Activated T-cell treated with anti-CD3 and anti-CD28 coated beads, Interleukin-2, amount 50 U/mL, for 72 hours (primary cell): ENCODE data around the gene SYNE1. TPM values are rescaled to one million over a fixed set of nuclear protein-coding genes. Genes with fewer than 3 reads are reported as not detected.
"Not testable (repeated sequence)": the region's sequence is repeated elsewhere in the genome, so short reads cannot be mapped to it uniquely, and the experiment has no call there.

ENCODE experiments used
- ATAC-seq, 2 donors: fragments of 150-1000 bp; cut with Tn5 transposase; replicated peaks in 1 of 2; 2 replicates each; pipeline ENCODE4 v1.10.0; 2021; ENCODE audit warnings: moderate library complexity in 2 of 2, mild to moderate bottlenecking in 1 of 2
- DNase-seq, 2 donors: peaks; one replicate each; pipeline ENCODE4 v3.0.0; 2021 to 2022; ENCODE audit warnings: mixed read lengths in 1 of 2
- H3K27ac Mint-ChIP-seq: one replicate; pipeline ENCODE4 v1.8.0; 2022; ENCODE audit warnings: mild to moderate bottlenecking, moderate library complexity, mixed read lengths
- H3K27me3 Mint-ChIP-seq: one replicate; pipeline ENCODE4 v1.8.0; 2022; ENCODE audit warnings: low read depth, mixed read lengths
- H3K36me3 Mint-ChIP-seq, 2 donors: one replicate each; pipeline ENCODE4 v1.8.0; 2022; ENCODE audit warnings: mixed read lengths in 2 of 2, mild to moderate bottlenecking in 1 of 2; ENCODE audit not compliant: insufficient read depth in 2 of 2
- H3K4me1 Mint-ChIP-seq: one replicate; pipeline ENCODE4 v1.8.0; 2022; ENCODE audit warnings: low read depth, mixed read lengths
- H3K4me3 Mint-ChIP-seq, 2 donors: one replicate each; pipeline ENCODE4 v1.8.0; 2022; ENCODE audit warnings: mild to moderate bottlenecking in 2 of 2, mixed read lengths in 2 of 2, moderate library complexity in 2 of 2
- H3K9me3 Mint-ChIP-seq, 2 donors: one replicate each; pipeline ENCODE4 v1.8.0; 2022; ENCODE audit warnings: mixed read lengths in 2 of 2
- total RNA-seq, 2 donors: library from RNA; stranded (reverse); gene quantifications; one replicate each; pipeline ENCODE4 v1.2.3, GENCODE V29; 2022

Gene SYNE1
- total RNA-seq, 2 donors from 2014 or later = 34.5 to 38.9 TPM

GRCh38 chr6:152353440-152353839 is 283.7 kb downstream of the SYNE1 start:
- no peak for ATAC-seq
- no peaks in the 10 kb centered on the region for H3K36me3 Mint-ChIP-seq

GRCh38 chr6:152351742-152352141 is 285.4 kb downstream of the SYNE1 start:
- H3K36me3 Mint-ChIP-seq = no peaks in the 10 kb centered on the region
- ATAC-seq (no peak), DNase-seq (no peak)
- H3K27ac Mint-ChIP-seq = no peak overlapping the region
- H3K4me1 Mint-ChIP-seq = no peaks in the 10 kb centered on the region
- H3K27me3 Mint-ChIP-seq = no peaks in the 10 kb centered on the region
- no peak overlapping the region for H3K4me3 Mint-ChIP-seq
- no peaks in the 10 kb centered on the region for H3K9me3 Mint-ChIP-seq

More at GRCh38 chr6:152353440-152353839, 283.7 kb downstream of the SYNE1 start:
- H3K9me3 Mint-ChIP-seq = no peaks in the 10 kb centered on the region
- no peak for DNase-seq
- no peak overlapping the region for H3K27ac Mint-ChIP-seq
- H3K4me1 Mint-ChIP-seq = no peaks in the 10 kb centered on the region
- no peak overlapping the region for H3K4me3 Mint-ChIP-seq
- no peaks in the 10 kb centered on the region for H3K27me3 Mint-ChIP-seq

- H3K36me3 Mint-ChIP-seq = no peaks in the 10 kb centered on the region
- H3K27ac Mint-ChIP-seq = no peak overlapping the region
- DNase-seq (no peak), ATAC-seq (no peak)
- H3K4me1 Mint-ChIP-seq = no peaks in the 10 kb centered on the region
- H3K9me3 Mint-ChIP-seq = no peaks in the 10 kb centered on the region
- H3K27me3 Mint-ChIP-seq = no peaks in the 10 kb centered on the region
- H3K4me3 Mint-ChIP-seq = no peak overlapping the region
Measured at GRCh38 chr6:152351110-152351509, 286.1 kb downstream of the SYNE1 start.

GRCh38 chr6:152348116-152348515 is 289.0 kb downstream of the SYNE1 start:
- no peaks in the 10 kb centered on the region for H3K36me3 Mint-ChIP-seq
- ATAC-seq = no peak

GRCh38 chr6:152343735-152344360 is 293.3 kb downstream of the SYNE1 start:
- DNase-seq = no peak
- no peaks in the 10 kb centered on the region for H3K9me3 Mint-ChIP-seq
- no peaks in the 10 kb centered on the region for H3K36me3 Mint-ChIP-seq

More at GRCh38 chr6:152348116-152348515, 289.0 kb downstream of the SYNE1 start:
- no peaks in the 10 kb centered on the region for H3K27me3 Mint-ChIP-seq
- H3K27ac Mint-ChIP-seq = no peak overlapping the region
- H3K9me3 Mint-ChIP-seq = no peaks in the 10 kb centered on the region
- no peak overlapping the region for H3K4me3 Mint-ChIP-seq
- no peak for DNase-seq
- no peaks in the 10 kb centered on the region for H3K4me1 Mint-ChIP-seq

GRCh38 chr6:152341596-152341995 is 295.6 kb downstream of the SYNE1 start:
- Mint-ChIP-seq H3K9me3 (no peaks in the 10 kb centered on the region), H3K4me1 (peaks cover 6% of the 10 kb centered on the region), H3K36me3 (no peaks in the 10 kb centered on the region), H3K27me3 (no peaks in the 10 kb centered on the region), H3K4me3 (no peak overlapping the region), H3K27ac (no peak overlapping the region)
- no peak for DNase-seq
- no peak for ATAC-seq

More at GRCh38 chr6:152343735-152344360, 293.3 kb downstream of the SYNE1 start:
- no peak overlapping the region for H3K4me3 Mint-ChIP-seq
- H3K4me1 Mint-ChIP-seq = no peaks in the 10 kb centered on the region
- no peak overlapping the region for H3K27ac Mint-ChIP-seq
- ATAC-seq = no peak
- no peaks in the 10 kb centered on the region for H3K27me3 Mint-ChIP-seq

GRCh38 chr6:152338335-152339125 is 298.6 kb downstream of the SYNE1 start:
- Mint-ChIP-seq H3K27me3 (no peaks in the 10 kb centered on the region), H3K4me1 (peaks cover 6% of the 10 kb centered on the region), H3K4me3 (no peak overlapping the region), H3K36me3 (no peaks in the 10 kb centered on the region), H3K27ac (no peak overlapping the region), H3K9me3 (no peaks in the 10 kb centered on the region)
- ATAC-seq = peak; percentile 58 to 69
- DNase-seq = peak; percentile 42

- peaks cover 6% of the 10 kb centered on the region for H3K4me1 Mint-ChIP-seq
- ATAC-seq = no peak
- no peak overlapping the region for H3K4me3 Mint-ChIP-seq
- no peak for DNase-seq
- no peaks in the 10 kb centered on the region for H3K27me3 Mint-ChIP-seq
- no peak overlapping the region for H3K27ac Mint-ChIP-seq
- H3K36me3 Mint-ChIP-seq = no peaks in the 10 kb centered on the region
- H3K9me3 Mint-ChIP-seq = no peaks in the 10 kb centered on the region
Measured at GRCh38 chr6:152334555-152334954, 302.6 kb downstream of the SYNE1 start.

- Mint-ChIP-seq H3K4me3 (no peak overlapping the region), H3K27me3 (peaks cover 5% of the 10 kb centered on the region)
Measured at GRCh38 chr6:152330961-152331360, 306.2 kb downstream of the SYNE1 start.

GRCh38 chr6:152329638-152330448 is 307.3 kb downstream of the SYNE1 start:
- no peak overlapping the region for H3K27ac Mint-ChIP-seq
- no peaks in the 10 kb centered on the region for H3K36me3 Mint-ChIP-seq
- no peak for DNase-seq
- ATAC-seq = no peak
- H3K4me1 Mint-ChIP-seq = no peaks in the 10 kb centered on the region
- no peak overlapping the region for H3K4me3 Mint-ChIP-seq
- H3K9me3 Mint-ChIP-seq = no peaks in the 10 kb centered on the region
- H3K27me3 Mint-ChIP-seq = peaks cover 8% of the 10 kb centered on the region

More at GRCh38 chr6:152330961-152331360, 306.2 kb downstream of the SYNE1 start:
- ATAC-seq (no peak), DNase-seq (no peak)
- Mint-ChIP-seq H3K4me1 (no peaks in the 10 kb centered on the region), H3K9me3 (no peaks in the 10 kb centered on the region), H3K27ac (no peak overlapping the region), H3K36me3 (no peaks in the 10 kb centered on the region)

GRCh38 chr6:152328200-152328599 is 309.0 kb downstream of the SYNE1 start:
- H3K27ac Mint-ChIP-seq, ATAC-seq, H3K9me3 Mint-ChIP-seq, H3K4me1 Mint-ChIP-seq, H3K36me3 Mint-ChIP-seq, H3K27me3 Mint-ChIP-seq, H3K4me3 Mint-ChIP-seq, DNase-seq: not testable (repeated sequence)

- no peak for ATAC-seq
- Mint-ChIP-seq H3K4me1 (no peaks in the 10 kb centered on the region), H3K9me3 (no peaks in the 10 kb centered on the region), H3K4me3 (no peak overlapping the region), H3K27ac (no peak overlapping the region), H3K27me3 (peaks cover 18% of the 10 kb centered on the region), H3K36me3 (no peaks in the 10 kb centered on the region)
- no peak for DNase-seq
Measured at GRCh38 chr6:152323376-152323775, 313.8 kb downstream of the SYNE1 start.

GRCh38 chr6:152318278-152318677 is 318.9 kb downstream of the SYNE1 start:
- ATAC-seq = no peak

More at GRCh38 chr6:152318278-152318677, 318.9 kb downstream of the SYNE1 start:
- DNase-seq = no peak
- no peaks in the 10 kb centered on the region for H3K36me3 Mint-ChIP-seq
- H3K27me3 Mint-ChIP-seq = peaks cover 10% of the 10 kb centered on the region
- peaks cover 6% of the 10 kb centered on the region for H3K4me1 Mint-ChIP-seq
- H3K9me3 Mint-ChIP-seq = no peaks in the 10 kb centered on the region
- no peak overlapping the region for H3K27ac Mint-ChIP-seq
- H3K4me3 Mint-ChIP-seq = no peak overlapping the region
